Activated effector memory CD4-positive, alpha-beta T cell treated with Interleukin-2 at 50 U/mL for 16 hours (primary cell): ENCODE results near the gene NOVA2.
A peak's percentile ranks its signal among the peaks of the same experiment; 100 is the strongest.

Source experiments
- DNase-seq: peaks from one replicate; pipeline ENCODE4 v3.0.0-alpha.2; 2020

The NOVA2 gene

DNA sequence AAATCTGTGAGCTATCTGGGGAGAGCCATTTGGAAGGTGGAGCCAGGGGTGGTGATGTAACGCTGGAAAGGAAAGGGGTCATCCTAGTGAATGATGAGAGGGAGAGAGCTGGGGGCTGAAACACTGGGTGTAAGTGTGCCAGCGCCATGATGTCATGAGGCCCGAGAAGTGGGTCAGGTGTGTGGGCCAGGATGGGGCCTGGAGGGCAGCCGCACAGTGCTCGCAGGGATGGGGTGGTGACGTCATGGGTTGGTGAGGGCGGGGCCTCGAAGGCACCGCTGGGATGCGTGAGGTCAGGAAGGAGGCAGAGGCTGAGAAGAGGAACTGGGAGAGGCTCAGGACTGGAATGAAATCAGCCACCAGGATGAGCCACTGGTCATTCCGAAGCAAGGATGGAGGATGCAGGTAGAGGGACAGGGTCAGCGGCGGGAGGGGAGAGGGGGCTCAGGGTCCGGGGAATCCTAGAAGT, 26.0 kb upstream of the NOVA2 start:
- no peak for DNase-seq

DNA sequence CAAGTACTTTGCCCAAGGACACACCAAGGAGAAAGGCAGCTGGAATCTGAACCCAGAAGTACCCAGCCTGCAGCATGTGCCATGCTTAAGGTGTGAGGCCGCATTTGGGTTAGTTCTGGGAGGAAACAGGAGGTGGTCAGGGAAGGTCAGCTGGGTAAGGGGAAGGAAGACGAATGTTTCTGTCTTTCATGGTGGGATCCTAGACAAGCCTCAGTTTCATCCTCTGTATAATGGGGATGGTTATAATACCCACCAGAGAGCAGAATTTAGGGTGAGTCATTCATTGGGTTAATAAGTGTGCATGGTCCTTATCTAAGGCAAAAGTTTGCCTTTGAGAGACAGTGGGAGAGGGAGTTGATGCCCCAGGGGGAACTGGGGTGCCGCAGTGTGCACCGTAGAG, 25.2 kb upstream of the NOVA2 start:
- DNase-seq, result no peak

DNA sequence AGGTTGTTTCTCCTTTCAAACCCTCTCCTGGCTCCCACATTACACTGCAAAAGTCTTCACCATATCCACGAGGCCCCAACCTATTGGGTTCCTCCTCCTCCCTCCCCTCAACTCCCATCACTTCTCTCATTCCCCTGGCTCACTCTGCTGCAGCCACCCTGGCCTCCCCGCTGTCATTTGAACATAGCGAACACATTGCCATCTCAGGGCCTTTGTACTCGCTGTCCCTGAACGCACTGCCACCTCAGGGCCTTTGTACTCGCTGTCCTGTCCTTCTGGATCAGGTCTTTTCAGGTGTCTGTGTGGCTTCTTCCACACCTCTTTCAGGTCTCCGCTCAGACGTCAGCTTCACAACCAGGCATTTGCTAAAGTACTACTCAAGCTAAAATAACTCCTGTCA, 23.3 kb upstream of the NOVA2 start:
- DNase-seq, result no peak

DNA sequence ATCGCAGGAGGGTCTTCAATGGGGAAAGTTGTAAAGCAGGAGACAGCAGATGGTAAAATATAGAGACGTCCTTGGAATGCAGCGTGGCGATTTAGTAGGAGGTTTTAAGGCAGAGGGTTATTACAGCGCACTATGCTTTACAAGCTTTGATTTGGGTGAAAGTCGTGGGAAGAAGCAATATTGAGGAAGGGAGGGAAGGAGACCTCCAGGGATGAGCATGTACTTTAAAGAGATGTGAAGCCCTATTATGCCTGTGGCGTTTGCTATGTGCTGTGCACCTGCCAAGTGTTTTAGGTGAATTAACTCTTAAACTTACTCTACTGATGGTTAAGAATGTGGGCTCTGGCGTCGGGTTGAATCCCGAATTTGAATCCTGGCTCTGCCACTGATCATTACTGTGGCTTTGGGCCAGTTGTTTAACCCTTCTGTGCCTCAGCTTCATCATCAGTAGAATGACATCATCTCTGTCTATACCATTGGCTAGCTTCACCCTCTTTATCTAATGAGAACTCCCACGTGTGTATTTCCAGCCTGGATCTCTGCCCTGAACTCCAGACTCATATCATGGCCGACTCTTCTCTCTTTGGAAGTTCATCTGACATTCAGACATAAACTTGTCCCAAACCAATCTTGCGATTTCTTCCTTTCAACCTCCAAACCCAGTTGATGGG, 22.2 kb upstream of the NOVA2 start:
- DNase-seq, result no peak

DNA sequence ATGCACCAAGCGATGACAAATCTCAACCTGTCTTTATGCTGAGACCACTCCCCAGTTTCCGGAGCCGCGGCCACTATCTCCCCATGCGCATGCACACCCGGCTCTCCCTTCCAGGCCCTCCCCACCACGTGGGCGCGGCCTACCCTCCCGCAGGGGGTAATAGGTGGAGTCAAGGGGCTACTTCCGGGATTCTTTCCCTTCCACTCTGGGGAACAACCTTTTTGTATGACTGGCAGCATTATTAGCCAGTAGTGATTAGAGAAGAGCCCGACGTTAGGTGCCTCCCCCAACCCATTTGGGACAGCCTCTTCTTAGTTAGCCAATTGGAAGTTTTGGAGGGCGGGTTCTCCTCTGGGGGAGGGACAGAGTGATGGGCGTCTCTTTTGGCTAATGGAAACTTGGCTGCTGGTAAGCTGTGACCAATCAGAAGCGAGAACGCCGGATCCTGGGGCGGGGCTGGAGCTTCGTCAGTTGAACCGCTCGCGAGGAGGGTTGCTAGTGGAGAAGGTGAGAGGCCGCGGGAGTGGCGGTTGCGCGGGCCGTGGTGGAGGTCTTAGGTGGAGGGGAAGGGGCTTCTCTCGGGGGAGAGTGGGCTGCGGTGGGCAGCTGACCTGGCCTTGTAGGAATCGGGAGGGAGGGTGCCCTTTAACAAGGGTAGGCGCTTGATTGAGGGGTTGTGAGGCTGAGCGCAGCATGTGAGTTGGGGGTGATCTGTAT, 21.5 kb upstream of the NOVA2 start, which contains the start of gene CCDC61:
TSS of gene CCDC61 (plus strand) at position 470 of the 717 bp plus-strand sequence. CDS start 7,552 bp downstream, outside the sequence.
- peak; percentile 94 for DNase-seq

DNA sequence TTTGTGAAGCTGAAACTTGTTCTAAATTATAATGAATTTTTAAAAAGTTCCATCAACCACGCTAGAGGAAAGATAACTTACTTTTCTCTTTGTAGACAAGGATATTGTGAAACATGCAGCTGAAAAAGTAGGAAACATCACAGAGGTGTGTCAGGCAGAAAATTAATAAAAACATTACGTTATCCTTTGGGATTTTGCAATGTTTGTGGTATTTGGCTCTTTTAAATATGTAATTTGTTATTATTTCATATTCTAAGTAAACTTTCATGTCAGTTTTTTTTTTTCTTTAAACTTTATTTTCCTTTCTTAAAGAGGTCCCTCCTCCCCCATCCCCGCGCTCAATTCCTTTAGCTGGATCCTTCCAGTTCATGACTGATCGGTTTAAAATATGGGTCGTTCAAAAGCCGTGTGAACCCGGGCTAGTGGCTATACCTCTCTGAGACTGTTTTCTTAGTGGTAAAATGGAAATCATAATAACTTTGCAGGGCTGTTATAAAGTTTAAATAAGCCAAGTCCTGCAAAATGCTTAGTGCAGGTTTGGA, 20.9 kb upstream of the NOVA2 start:
- no peak for DNase-seq

DNA sequence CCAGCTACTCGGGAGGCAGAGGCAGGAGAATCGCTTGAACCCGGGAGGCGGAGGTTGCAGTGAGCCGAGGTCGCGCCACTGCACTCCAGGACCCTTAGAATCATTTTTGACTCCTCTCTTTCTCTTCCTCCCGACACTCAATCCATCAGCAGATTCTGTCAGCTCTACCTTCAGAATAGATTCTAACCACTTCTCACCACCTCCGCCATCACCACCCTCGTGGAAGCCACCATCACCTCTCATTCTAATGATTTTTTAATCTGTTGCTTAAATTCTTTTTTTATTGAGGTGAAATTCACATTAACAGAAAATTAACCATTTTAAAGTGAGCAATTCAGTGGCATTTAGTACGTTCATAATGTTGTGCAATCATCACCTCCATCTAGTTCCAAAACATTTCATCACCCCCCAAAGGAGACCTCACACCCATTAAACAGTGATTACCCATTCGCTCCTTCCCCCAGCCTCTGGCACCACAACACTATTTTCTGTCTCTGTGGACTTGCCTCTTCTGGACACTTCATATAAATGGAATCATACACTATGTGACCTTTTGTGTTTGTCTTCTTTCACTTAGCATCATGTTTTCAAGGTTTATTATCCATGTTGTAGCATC, 16.6 kb upstream of the NOVA2 start:
- DNase-seq, result no peak

DNA sequence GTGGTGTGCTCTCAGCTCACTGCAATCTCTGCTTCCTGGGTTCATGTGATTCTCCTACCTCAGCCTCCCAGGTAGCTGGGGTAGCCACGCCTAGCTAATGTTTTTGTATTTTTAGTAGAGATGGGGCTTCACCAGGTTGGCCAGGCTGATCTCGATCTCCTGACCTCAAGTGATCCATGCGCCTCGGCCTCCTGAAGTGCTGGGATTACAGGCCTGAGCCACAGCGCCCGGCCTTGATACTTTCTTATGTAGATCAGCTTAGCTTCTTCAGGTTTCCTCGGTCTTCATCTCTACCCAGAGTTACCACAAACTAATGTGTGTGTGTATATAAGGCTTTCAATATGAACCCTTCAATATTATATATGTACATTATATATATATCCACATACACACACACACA, 11.7 kb upstream of the NOVA2 start:
- no peak for DNase-seq

DNA sequence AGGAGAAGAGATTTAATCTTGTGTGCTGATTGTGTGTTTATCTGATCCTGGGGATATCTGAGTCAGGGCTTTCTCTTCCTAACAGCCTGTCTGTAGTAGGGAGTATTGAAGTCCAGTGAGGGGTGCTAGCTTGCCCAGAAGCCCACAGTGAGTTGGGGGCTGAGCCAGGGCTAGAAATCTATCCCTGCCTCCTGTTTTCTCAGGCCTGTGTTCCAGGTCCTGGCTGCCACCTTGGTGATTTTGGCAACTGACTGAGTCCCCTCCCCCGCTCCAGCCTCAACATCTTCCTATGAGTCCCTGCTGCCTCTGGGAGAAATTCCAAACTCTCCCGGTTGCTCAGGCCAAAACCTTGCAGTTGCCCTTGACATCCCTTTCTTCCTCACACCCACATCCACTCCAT, 7.7 kb upstream of the NOVA2 start:
- no peak for DNase-seq

DNA sequence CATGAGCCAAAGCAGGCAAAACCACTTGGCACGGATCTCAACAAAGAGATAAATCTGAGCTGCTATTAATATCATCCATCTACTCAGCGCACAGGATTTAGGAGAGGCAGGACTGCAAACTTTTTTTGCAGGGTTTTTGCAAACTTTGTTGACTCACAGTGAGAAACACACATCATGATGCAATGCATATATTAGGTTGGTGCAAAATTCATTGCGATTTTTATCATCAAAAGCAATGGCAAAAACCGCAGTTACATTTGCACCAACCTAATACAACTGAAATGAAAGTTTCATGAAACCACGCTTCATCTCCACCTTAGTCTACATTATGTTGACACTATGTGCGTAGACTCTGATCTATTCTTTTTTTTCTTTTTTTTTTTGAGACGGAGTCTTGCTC, 4.5 kb upstream of the NOVA2 start:
- no peak for DNase-seq

DNA sequence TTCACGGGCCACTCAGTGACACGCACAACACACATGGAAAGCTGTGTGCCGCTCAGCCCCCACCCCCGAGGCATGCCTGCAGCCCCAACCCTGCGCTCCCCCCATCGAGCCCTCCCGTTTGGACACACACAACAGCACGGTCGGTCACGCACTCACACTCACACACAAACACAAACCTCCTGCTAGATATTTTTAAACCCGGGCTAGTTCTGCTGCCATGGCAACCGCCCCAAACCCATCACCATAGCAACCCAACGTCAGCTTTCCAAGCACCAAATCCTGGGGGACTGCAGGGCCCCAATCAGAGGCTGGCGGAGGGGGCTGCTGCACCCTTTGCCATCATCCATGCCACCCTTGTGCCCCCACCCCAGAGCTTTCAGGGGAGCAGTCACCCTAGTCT, 2.5 kb upstream of the NOVA2 start:
- no peak for DNase-seq

DNA sequence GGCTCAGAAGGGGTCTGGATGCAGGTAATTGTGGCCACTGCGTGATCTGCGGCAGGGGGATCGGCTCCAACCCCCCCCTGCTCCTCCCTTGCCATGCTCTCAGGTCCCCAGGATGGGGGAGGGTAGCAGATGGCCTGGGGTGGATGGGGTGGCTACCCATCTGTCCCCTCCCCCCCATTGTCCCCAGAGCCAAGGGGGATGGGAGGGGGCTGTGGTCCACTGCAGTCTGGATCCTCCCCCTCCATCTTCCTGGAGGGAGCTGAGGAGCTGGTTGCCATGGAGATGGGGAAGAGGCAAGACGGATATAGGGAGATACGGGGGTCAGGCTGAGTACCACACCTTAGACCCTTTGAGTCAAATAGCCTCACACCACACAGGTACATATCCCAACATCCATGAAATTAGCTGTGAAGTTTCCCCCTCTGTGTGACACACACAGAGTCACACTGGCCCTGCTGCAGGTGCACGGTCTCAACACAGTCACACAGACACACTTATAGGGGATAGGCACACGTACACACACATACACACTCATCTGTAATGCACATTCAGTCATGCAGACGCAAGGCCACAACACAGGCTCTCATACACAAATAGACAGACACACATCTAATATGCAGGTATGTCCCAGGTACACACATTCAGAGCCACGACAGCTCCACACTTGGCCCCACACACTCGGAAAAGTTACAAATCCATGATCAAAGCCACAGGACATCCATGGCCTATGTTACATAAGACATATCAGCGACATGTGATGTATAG, 1.8 kb upstream of the NOVA2 start:
- DNase-seq, result no peak

DNA sequence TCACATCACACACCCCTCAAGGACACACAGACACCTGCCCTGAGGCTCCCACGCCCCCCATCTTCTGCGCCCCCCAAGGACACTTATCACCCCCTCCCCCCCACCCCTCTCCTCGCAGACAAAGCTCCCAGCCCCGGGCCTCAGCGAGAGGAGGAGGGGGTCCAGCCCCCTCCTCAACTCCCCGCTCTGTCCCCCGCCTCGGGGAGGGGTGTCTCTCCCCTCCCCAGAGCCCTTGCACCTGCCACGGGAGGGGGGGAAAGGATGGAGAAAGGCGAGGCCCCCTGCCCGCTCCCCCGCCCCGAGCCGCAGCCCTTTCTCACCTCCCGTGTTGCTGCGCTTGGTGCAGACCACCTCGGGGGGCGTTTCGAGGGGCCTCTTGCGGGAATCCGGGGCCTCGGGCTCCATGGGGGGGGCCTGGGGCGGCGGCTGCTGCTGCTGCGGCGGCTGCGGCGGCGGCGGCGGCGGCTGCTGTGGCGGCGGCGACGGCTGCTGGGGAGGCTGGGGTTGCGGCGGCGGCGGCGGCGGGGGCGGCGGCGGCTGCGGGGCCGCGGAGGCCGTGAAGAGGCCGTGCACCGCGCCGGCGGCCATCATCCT, 621 bp downstream of the NOVA2 start:
- DNase-seq, result no peak

DNA sequence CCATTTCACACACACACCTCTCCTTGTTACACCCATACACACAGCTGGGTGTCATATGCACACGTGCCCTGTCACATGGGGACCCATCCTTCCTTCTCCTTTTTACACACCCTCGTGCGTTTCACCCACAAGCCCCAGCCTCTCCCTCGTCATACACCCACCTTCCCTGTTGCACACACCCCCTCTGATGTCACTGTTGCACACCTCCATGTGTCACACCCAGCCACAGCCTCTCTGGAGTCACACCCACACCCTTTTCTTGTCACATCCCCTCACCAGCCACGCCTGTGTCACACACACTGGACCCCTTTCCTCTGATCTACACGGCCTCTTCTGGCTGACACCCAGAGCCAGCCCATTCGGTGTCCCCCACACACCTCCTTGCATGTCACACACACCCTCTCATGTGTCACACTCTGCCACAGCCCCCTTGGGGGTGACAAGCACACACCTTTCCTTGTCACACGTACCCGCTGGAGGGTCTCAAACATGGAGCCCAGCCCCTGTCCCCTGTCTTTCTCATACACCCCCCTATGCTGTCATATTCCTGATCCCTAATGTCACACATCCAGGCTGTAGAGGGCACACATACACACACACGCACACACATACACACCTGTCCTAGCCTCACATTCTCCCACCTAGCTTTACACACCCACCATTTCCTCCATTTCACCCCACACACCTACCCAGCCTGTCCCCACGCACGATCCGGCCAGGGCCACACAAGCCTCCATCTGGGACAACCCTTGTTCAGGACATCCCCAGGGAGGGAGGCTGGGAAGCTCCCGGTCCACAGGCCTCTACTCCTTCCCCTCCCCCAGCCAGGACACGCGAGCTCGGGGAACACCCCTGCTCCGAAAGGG, 1.4 kb downstream of the NOVA2 start:
- DNase-seq, result no peak

DNA sequence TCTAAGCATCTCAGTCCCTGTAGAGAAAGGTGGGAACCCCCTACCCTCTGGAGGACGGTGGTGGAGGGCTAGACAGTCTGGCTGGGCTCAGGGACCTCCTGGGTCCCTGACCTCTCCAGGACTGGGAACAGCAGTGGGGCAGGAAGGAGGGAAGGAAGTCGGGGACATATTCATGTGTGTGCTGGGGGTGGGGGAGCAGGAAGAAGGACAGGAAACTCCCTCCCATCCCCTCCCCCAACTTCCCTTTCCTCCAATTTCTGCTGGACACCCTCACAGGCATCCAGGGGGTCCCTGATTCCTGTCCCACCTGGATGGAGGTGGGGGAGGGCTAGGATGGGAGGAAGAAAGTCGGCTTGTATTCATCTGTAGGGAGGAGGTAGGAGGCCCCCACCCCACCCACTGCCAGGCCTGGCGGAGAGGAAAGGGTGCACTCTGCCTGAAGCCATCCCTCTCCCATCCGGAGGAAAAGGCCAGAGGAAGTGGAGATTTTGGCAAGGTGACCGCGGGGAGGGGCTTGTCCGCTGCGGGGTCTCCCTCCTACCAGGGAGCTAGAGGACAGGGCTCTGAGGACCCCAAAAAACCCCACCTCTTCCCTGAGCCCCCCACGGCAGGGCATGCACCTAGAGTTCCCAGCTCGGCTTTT, 2.3 kb downstream of the NOVA2 start:
- DNase-seq, result no peak

DNA sequence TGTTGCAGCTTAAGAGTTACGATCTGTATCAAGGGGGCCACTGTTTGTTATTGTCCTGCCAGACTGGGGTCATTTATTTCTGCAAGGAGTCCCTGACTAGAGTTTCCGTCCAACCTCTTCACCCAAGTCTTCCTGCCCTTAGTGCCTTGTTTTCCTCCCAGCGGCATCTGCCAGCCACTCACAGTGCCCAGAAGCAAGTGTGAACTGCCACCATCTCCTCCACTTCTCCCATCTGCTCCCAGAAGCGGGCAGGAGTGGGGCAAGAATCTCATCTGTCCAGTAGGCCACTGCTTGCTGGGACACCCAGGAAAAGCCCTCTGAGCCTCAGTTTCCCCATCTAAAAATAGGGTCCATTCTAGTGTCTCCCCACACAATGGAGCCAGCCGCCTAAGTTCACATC, 4.0 kb downstream of the NOVA2 start:
- DNase-seq, result no peak

DNA sequence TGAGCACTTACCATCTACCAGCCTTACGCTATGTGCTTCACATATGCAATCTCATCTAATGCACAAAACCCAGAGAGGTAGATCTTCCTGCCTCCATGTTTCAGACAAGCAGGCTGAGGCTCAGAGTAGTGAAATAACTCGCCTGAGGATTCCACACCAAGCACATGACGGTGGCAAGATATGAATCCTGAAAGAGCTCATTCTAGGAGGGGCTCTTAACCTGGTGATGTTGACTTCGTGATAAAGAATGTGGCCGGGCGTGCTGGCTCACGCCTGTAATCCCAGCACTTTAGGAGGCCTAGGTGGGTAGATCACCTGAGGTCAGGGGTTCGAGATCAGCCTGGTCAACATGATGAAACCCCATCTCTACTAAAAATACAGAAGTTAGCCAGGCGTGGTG, 5.0 kb downstream of the NOVA2 start:
- no peak for DNase-seq

DNA sequence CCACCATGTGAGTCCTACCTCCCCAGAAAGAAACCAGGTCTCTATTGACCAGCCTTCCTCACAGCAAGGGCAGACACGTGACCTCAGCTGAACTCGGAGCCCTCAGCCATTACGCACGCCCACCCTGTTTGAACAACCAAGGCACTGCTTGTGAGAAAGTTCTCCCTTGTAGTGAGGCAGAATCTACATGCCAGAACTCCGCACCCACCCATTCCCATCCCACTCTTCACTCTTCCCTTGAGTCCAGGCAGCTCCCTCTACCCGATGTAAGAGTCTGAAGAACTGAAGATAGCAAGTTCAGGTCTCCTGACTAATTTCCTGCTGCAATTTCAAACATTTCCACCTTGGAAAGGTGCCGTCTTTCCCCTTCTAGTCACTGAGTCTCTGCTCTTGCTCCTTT, 6.4 kb downstream of the NOVA2 start:
- no peak for DNase-seq

DNA sequence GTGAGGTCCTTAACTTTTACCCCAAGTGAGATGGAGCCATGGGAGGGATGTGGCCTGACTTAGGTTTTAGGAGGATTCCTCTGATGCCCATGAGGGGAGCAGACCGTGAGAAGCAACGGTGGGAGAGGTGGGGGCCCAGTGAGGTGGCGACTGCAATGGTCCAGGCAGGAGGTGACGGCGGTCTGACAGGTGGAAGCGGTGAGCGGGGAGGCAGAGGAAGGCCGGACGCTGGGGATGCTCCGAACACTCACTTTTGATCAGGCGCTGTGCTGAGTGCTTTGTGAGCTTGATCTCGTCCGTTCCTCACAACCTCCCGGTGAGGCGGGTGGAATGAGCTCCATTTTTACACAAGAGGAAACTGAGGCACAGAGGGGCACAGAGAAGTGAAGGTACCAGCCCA, 11.6 kb downstream of the NOVA2 start:
- DNase-seq, result no peak

DNA sequence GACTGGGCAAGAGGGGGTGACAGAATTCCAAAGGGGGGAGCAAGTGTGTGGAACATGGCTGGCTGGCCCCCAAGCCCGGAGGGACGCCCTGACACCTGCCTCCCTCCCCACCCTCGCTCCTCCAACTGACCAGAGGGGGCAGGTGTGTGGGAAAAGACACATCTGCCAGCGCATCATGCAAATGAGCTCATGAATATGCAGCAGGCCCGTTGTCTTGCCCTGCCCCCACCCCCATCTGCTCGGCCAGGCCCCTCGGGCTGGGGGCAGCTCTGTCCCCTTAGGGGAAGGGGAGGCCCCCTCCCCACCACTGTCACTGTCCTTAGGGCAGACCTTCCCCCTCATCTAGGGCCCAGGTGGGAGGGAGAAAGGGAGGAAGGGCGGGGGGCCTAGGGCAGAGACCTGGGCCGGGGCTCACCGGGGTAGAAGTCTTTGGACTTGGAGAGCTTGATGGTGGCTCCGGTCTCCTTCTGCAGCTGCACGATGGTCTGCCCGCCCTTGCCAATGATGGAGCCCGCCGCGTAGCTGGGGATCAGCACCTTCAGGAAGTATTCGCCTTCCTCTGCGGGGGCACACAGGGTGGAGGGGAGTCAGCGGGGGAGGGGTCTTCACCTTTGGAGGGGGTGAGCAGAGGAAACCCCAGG, 12.9 kb downstream of the NOVA2 start:
- no peak for DNase-seq
